ENCODE measurements around the gene NUTM2F. TPM values are rescaled to one million over a fixed set of nuclear protein-coding genes. Genes with fewer than 3 reads are reported as not detected.
"Not testable (repeated sequence)": the region's sequence is repeated elsewhere in the genome, so short reads cannot be mapped to it uniquely, and the experiment has no call there.

The NUTM2F gene
- polyA plus RNA-seq, 2 donors: not detected

- H3K4me1 ChIP-seq (ENCODE audit: control insufficient read depth in 2 of 2, insufficient read depth in 2 of 2, low read length in 1 of 2); H3K27ac ChIP-seq (ENCODE audit: low read depth in 2 of 2, low read length in 1 of 2); H3K4me3 ChIP-seq (ENCODE audit: low read depth in 1 of 2, low read length in 2 of 2); H3K36me3 ChIP-seq (ENCODE audit: control insufficient read depth in 2 of 2, insufficient read depth in 2 of 2, low read length in 1 of 2); H3K9me3 ChIP-seq (ENCODE audit: control insufficient read depth in 2 of 2, insufficient read depth in 1 of 2, low read depth in 1 of 2, low read length in 1 of 2); H3K27me3 ChIP-seq (ENCODE audit: control insufficient read depth in 1 of 2, insufficient read depth in 2 of 2, low read length in 2 of 2): not testable (repeated sequence)
- WGBS, 2 donors: 90% methylated on average over 16 of the region's 16 CpGs
Observed at GRCh38 chr9:94347451-94347850, 19.0 kb upstream of the NUTM2F start.

GRCh38 chr9:94341703-94342102 lies 13.3 kb upstream of the NUTM2F start:
- not testable (repeated sequence) for H3K4me1 ChIP-seq (ENCODE audit: control insufficient read depth in 2 of 2, insufficient read depth in 2 of 2, low read length in 1 of 2); H3K27me3 ChIP-seq (ENCODE audit: control insufficient read depth in 1 of 2, insufficient read depth in 2 of 2, low read length in 2 of 2); H3K9me3 ChIP-seq (ENCODE audit: control insufficient read depth in 2 of 2, insufficient read depth in 1 of 2, low read depth in 1 of 2, low read length in 1 of 2); H3K27ac ChIP-seq (ENCODE audit: low read depth in 2 of 2, low read length in 1 of 2); H3K36me3 ChIP-seq (ENCODE audit: control insufficient read depth in 2 of 2, insufficient read depth in 2 of 2, low read length in 1 of 2); H3K4me3 ChIP-seq (ENCODE audit: low read depth in 1 of 2, low read length in 2 of 2)
- 50 to 71% methylated on average over 2 of the region's 2 CpGs for WGBS, 2 donors

GRCh38 chr9:94340750-94341149 lies 12.3 kb upstream of the NUTM2F start:
- not testable (repeated sequence) for H3K27ac ChIP-seq (ENCODE audit: low read depth in 2 of 2, low read length in 1 of 2); H3K4me1 ChIP-seq (ENCODE audit: control insufficient read depth in 2 of 2, insufficient read depth in 2 of 2, low read length in 1 of 2); H3K4me3 ChIP-seq (ENCODE audit: low read depth in 1 of 2, low read length in 2 of 2); H3K36me3 ChIP-seq (ENCODE audit: control insufficient read depth in 2 of 2, insufficient read depth in 2 of 2, low read length in 1 of 2); H3K9me3 ChIP-seq (ENCODE audit: control insufficient read depth in 2 of 2, insufficient read depth in 1 of 2, low read depth in 1 of 2, low read length in 1 of 2); H3K27me3 ChIP-seq (ENCODE audit: control insufficient read depth in 1 of 2, insufficient read depth in 2 of 2, low read length in 2 of 2)
- WGBS, 2 donors: 83 to 88% methylated on average over 5 of the region's 6 CpGs

- not testable (repeated sequence) for H3K4me1 ChIP-seq (ENCODE audit: control insufficient read depth in 2 of 2, insufficient read depth in 2 of 2, low read length in 1 of 2); H3K9me3 ChIP-seq (ENCODE audit: control insufficient read depth in 2 of 2, insufficient read depth in 1 of 2, low read depth in 1 of 2, low read length in 1 of 2); H3K27ac ChIP-seq (ENCODE audit: low read depth in 2 of 2, low read length in 1 of 2); H3K27me3 ChIP-seq (ENCODE audit: control insufficient read depth in 1 of 2, insufficient read depth in 2 of 2, low read length in 2 of 2); H3K36me3 ChIP-seq (ENCODE audit: control insufficient read depth in 2 of 2, insufficient read depth in 2 of 2, low read length in 1 of 2); H3K4me3 ChIP-seq (ENCODE audit: low read depth in 1 of 2, low read length in 2 of 2)
- 90 to 96% methylated on average over 6 of the region's 6 CpGs for WGBS, 2 donors
Observed at GRCh38 chr9:94339657-94340056, 11.2 kb upstream of the NUTM2F start.

GRCh38 chr9:94338723-94339122 lies 10.3 kb upstream of the NUTM2F start:
- not testable (repeated sequence) for H3K27ac ChIP-seq (ENCODE audit: low read depth in 2 of 2, low read length in 1 of 2); H3K36me3 ChIP-seq (ENCODE audit: control insufficient read depth in 2 of 2, insufficient read depth in 2 of 2, low read length in 1 of 2); H3K9me3 ChIP-seq (ENCODE audit: control insufficient read depth in 2 of 2, insufficient read depth in 1 of 2, low read depth in 1 of 2, low read length in 1 of 2); H3K4me1 ChIP-seq (ENCODE audit: control insufficient read depth in 2 of 2, insufficient read depth in 2 of 2, low read length in 1 of 2); H3K27me3 ChIP-seq (ENCODE audit: control insufficient read depth in 1 of 2, insufficient read depth in 2 of 2, low read length in 2 of 2); H3K4me3 ChIP-seq (ENCODE audit: low read depth in 1 of 2, low read length in 2 of 2)
- WGBS, 2 donors: 68 to 80% methylated on average over 7 of the region's 7 CpGs

- WGBS, 2 donors: 89% methylated on average over 3 to 4 of the region's 4 CpGs
- H3K36me3 ChIP-seq (ENCODE audit: control insufficient read depth in 2 of 2, insufficient read depth in 2 of 2, low read length in 1 of 2); H3K27me3 ChIP-seq (ENCODE audit: control insufficient read depth in 1 of 2, insufficient read depth in 2 of 2, low read length in 2 of 2); H3K9me3 ChIP-seq (ENCODE audit: control insufficient read depth in 2 of 2, insufficient read depth in 1 of 2, low read depth in 1 of 2, low read length in 1 of 2); H3K4me1 ChIP-seq (ENCODE audit: control insufficient read depth in 2 of 2, insufficient read depth in 2 of 2, low read length in 1 of 2); H3K4me3 ChIP-seq (ENCODE audit: low read depth in 1 of 2, low read length in 2 of 2); H3K27ac ChIP-seq (ENCODE audit: low read depth in 2 of 2, low read length in 1 of 2): not testable (repeated sequence)
Observed at GRCh38 chr9:94336445-94336844, 8.0 kb upstream of the NUTM2F start.

- not testable (repeated sequence) for H3K4me1 ChIP-seq (ENCODE audit: control insufficient read depth in 2 of 2, insufficient read depth in 2 of 2, low read length in 1 of 2); H3K4me3 ChIP-seq (ENCODE audit: low read depth in 1 of 2, low read length in 2 of 2); H3K36me3 ChIP-seq (ENCODE audit: control insufficient read depth in 2 of 2, insufficient read depth in 2 of 2, low read length in 1 of 2); H3K9me3 ChIP-seq (ENCODE audit: control insufficient read depth in 2 of 2, insufficient read depth in 1 of 2, low read depth in 1 of 2, low read length in 1 of 2); H3K27ac ChIP-seq (ENCODE audit: low read depth in 2 of 2, low read length in 1 of 2); H3K27me3 ChIP-seq (ENCODE audit: control insufficient read depth in 1 of 2, insufficient read depth in 2 of 2, low read length in 2 of 2)
- 69 to 76% methylated on average over 15 of the region's 16 CpGs for WGBS, 2 donors
Observed at GRCh38 chr9:94325583-94325982, 2.9 kb downstream of the NUTM2F start.

GRCh38 chr9:94323153-94323798 lies 5.2 kb downstream of the NUTM2F start:
- not testable (repeated sequence) for H3K27ac ChIP-seq (ENCODE audit: low read depth in 2 of 2, low read length in 1 of 2); H3K4me3 ChIP-seq (ENCODE audit: low read depth in 1 of 2, low read length in 2 of 2); H3K9me3 ChIP-seq (ENCODE audit: control insufficient read depth in 2 of 2, insufficient read depth in 1 of 2, low read depth in 1 of 2, low read length in 1 of 2); H3K27me3 ChIP-seq (ENCODE audit: control insufficient read depth in 1 of 2, insufficient read depth in 2 of 2, low read length in 2 of 2); H3K4me1 ChIP-seq (ENCODE audit: control insufficient read depth in 2 of 2, insufficient read depth in 2 of 2, low read length in 1 of 2); H3K36me3 ChIP-seq (ENCODE audit: control insufficient read depth in 2 of 2, insufficient read depth in 2 of 2, low read length in 1 of 2)
- 82 to 88% methylated on average over 12 to 14 of the region's 18 CpGs for WGBS, 2 donors

- not testable (repeated sequence) for H3K4me3 ChIP-seq (ENCODE audit: low read depth in 1 of 2, low read length in 2 of 2); H3K9me3 ChIP-seq (ENCODE audit: control insufficient read depth in 2 of 2, insufficient read depth in 1 of 2, low read depth in 1 of 2, low read length in 1 of 2); H3K27me3 ChIP-seq (ENCODE audit: control insufficient read depth in 1 of 2, insufficient read depth in 2 of 2, low read length in 2 of 2); H3K36me3 ChIP-seq (ENCODE audit: control insufficient read depth in 2 of 2, insufficient read depth in 2 of 2, low read length in 1 of 2); H3K4me1 ChIP-seq (ENCODE audit: control insufficient read depth in 2 of 2, insufficient read depth in 2 of 2, low read length in 1 of 2); H3K27ac ChIP-seq (ENCODE audit: low read depth in 2 of 2, low read length in 1 of 2)
- 87 to 88% methylated on average over 7 to 8 of the region's 9 CpGs for WGBS, 2 donors
Observed at GRCh38 chr9:94322342-94322940, 6.0 kb downstream of the NUTM2F start.

- not testable (repeated sequence) for H3K4me1 ChIP-seq (ENCODE audit: control insufficient read depth in 2 of 2, insufficient read depth in 2 of 2, low read length in 1 of 2)
- no CpG with 5 or more reads among the region's 10 CpGs for WGBS, 2 donors
Observed at GRCh38 chr9:94317949-94318657, 10.3 kb downstream of the NUTM2F start.

More at GRCh38 chr9:94317949-94318657, 10.3 kb downstream of the NUTM2F start:
- H3K27me3 ChIP-seq (ENCODE audit: control insufficient read depth in 1 of 2, insufficient read depth in 2 of 2, low read length in 2 of 2); H3K36me3 ChIP-seq (ENCODE audit: control insufficient read depth in 2 of 2, insufficient read depth in 2 of 2, low read length in 1 of 2); H3K9me3 ChIP-seq (ENCODE audit: control insufficient read depth in 2 of 2, insufficient read depth in 1 of 2, low read depth in 1 of 2, low read length in 1 of 2); H3K4me3 ChIP-seq (ENCODE audit: low read depth in 1 of 2, low read length in 2 of 2); H3K27ac ChIP-seq (ENCODE audit: low read depth in 2 of 2, low read length in 1 of 2): not testable (repeated sequence)

Data from esophagus (tissue), 2 donors.